ENCODE results near the gene TMBIM1. TPM values are rescaled to one million over a fixed set of nuclear protein-coding genes. Genes with fewer than 3 reads are reported as not detected.

TMBIM1 gene
- total and polyA plus RNA-seq, 9 of the 15 experiments (the other 6 are each of a cell fraction or from before 2014, with no cell fraction given): 14.2 to 105 (median 47.0) TPM

- no peak for TF ChIP-seq ZNF512 (tag; IDR thresholded peaks at IDR 0.05)
- TF ChIP-seq PCBP1 (IDR thresholded peaks at IDR 0.05; ENCODE audit: low read depth, low read length, poor library complexity, severe bottlenecking): no peak
- no peak for TF ChIP-seq SNRNP70 (optimal IDR thresholded peaks at IDR 0.05; ENCODE audit: low read depth, low read length)
- TF ChIP-seq RFX1 (IDR thresholded peaks at IDR 0.05): no peak
- no peak for TF ChIP-seq RBM17 (IDR thresholded peaks at IDR 0.05; ENCODE audit: borderline replicate concordance, low read depth, low read length)
- peak; percentile 18 to 76; a peak in 2 of 4 replicates for TF ChIP-seq RCOR1 (IDR thresholded peaks at IDR 0.05; ENCODE audit: borderline replicate concordance in 1 of 2, low read depth in 2 of 2, low read length in 2 of 2)
- TF ChIP-seq RBFOX2 (IDR thresholded peaks at IDR 0.05; ENCODE audit: low read depth, low read length): peak; percentile 70
- no peak for TF ChIP-seq ZNF253 (CRISPR knock-in tag; conservative IDR thresholded peaks at IDR 0.05)
- TF ChIP-seq BCOR (IDR thresholded peaks at IDR 0.05): no peak
- no peak for TF ChIP-seq PBX2 (CRISPR knock-in tag; IDR thresholded peaks at IDR 0.05; ENCODE audit: low read depth)
- peak; percentile 66 for TF ChIP-seq PBX2 (tag; conservative IDR thresholded peaks at IDR 0.05; ENCODE audit: low read depth)
- no peak for TF ChIP-seq DEAF1 (CRISPR knock-in tag; IDR thresholded peaks at IDR 0.05)
- no peak for TF ChIP-seq HIVEP1 (CRISPR knock-in tag; IDR thresholded peaks at IDR 0.05)
- TF ChIP-seq MEIS2 (IDR thresholded peaks at IDR 0.05; ENCODE audit: partially characterized antibody): peak; percentile 38
- TF ChIP-seq ZNF764 (CRISPR knock-in tag; IDR thresholded peaks at IDR 0.05; ENCODE audit: low read depth): no peak
- no peak for TF ChIP-seq ZNF124 (CRISPR knock-in tag; IDR thresholded peaks at IDR 0.05)
- no peak for TF ChIP-seq ZFPM2 (CRISPR knock-in tag; IDR thresholded peaks at IDR 0.05)
- TF ChIP-seq FOXP4 (CRISPR knock-in tag; IDR thresholded peaks at IDR 0.05; ENCODE audit: borderline replicate concordance): no peak
- TF ChIP-seq MTF1 (CRISPR knock-in tag; IDR thresholded peaks at IDR 0.05; ENCODE audit: borderline replicate concordance): no peak
Observed at GRCh38 chr2:218332920-218333645, 40.8 kb upstream of the TMBIM1 start (continued).
